HepG2 (cell line): ENCODE data around the gene SLC22A5. TPM values are rescaled to one million over a fixed set of nuclear protein-coding genes. Genes with fewer than 3 reads are reported as not detected.

Experiments used
- ARID2 ChIP-seq: sonication (generic); formaldehyde crosslinking; IDR thresholded peaks from 2 replicates; pipeline ENCODE4 v1.8.1; 2022; ENCODE audit warnings: mild to moderate bottlenecking, missing genetic modification reagents, borderline replicate concordance
- BCLAF1 ChIP-seq: fragments of 450-650 bp; IDR thresholded peaks from 2 replicates; pipeline ENCODE4 v1.6.1; 2017; ENCODE audit warnings: mild to moderate bottlenecking
- FOXP1 ChIP-seq, 2 experiments: fragments of 450-650 bp in 1 of 2; IDR thresholded peaks; 2 replicates each; pipeline ENCODE4 v1.6.1; 2017 to 2018; ENCODE audit warnings: antibody characterized with exemption in 1 of 2
- SKI ChIP-seq: fragments of 450-650 bp; IDR thresholded peaks from one replicate; pipeline ENCODE4 v1.6.1; 2018; ENCODE audit warnings: mild to moderate bottlenecking; ENCODE audit not compliant: partially characterized antibody
- SOX13 ChIP-seq, 3 experiments: fragments of 450-650 bp in 1 of 3; sonication (generic) in 1 of 3; formaldehyde crosslinking in 1 of 3; IDR thresholded peaks in 2 of 3; conservative IDR thresholded peaks in 1 of 3; 2 replicates each; pipeline versions ENCODE4 v1.5.0 to v1.6.1; 2016 to 2020; ENCODE audit warnings: antibody characterized with exemption in 1 of 3, mild to moderate bottlenecking in 1 of 3, missing compliant biosample characterization in 1 of 3, missing genetic modification reagents in 1 of 3, moderate library complexity in 1 of 3
- TBX2 ChIP-seq: sonication (generic); formaldehyde crosslinking; IDR thresholded peaks from 2 replicates; pipeline ENCODE4 v1.5.0; 2020; ENCODE audit warnings: missing genetic modification reagents, mild to moderate bottlenecking, borderline replicate concordance
- ZSCAN20 ChIP-seq: sonication (generic); formaldehyde crosslinking; IDR thresholded peaks from 2 replicates; pipeline ENCODE4 v1.4.0; 2020; ENCODE audit warnings: missing genetic modification reagents, mild to moderate bottlenecking, borderline replicate concordance
- polyA plus RNA-seq, 8 experiments: library from polyadenylated mRNA; depleted of rRNA in 3 of 8; stranded (reverse) in 7 of 8; unstranded in 1 of 8; fragments of >200 nt; fragmentation: Illumina TruSeq in 4 of 8; extraction: Trizol in 4 of 8; gene quantifications; 2 replicates each; pipeline versions ENCODE4 v1.2.1 to v1.2.3, GENCODE V29; 2011 to 2016; ENCODE audit warnings: low read depth in 4 of 8, missing spikeins in 1 of 8, mixed read lengths in 1 of 8; ENCODE audit not compliant: insufficient read depth in 1 of 8
- total RNA-seq, 5 experiments: library from RNA; depleted of rRNA; stranded (reverse); fragments of >200 nt; fragmentation: Illumina TruSeq; extraction: Trizol; gene quantifications; 2 replicates each; pipeline ENCODE4 v1.2.3, GENCODE V29; 2016; ENCODE audit warnings: low read depth in 1 of 5
- TF ChIP-seq, protein P1 (sequence below): IDR thresholded peaks from 2 replicates; pipeline ENCODE4 v1.4.0; 2020; ENCODE audit warnings: mild to moderate bottlenecking, missing genetic modification reagents
- TF ChIP-seq, protein P2 (sequence below): sonication (generic); formaldehyde crosslinking; IDR thresholded peaks from 2 replicates; pipeline ENCODE4 v1.4.0; 2020; ENCODE audit warnings: missing genetic modification reagents, borderline replicate concordance
- TF ChIP-seq, protein P3 (sequence below): sonication (generic); formaldehyde crosslinking; IDR thresholded peaks from 2 replicates; pipeline ENCODE4; 2020; ENCODE audit warnings: missing genetic modification reagents, mild to moderate bottlenecking, borderline replicate concordance
- TF ChIP-seq, protein P4 (sequence below): sonication (generic); formaldehyde crosslinking; IDR thresholded peaks from 2 replicates; pipeline ENCODE4 v1.8.1; 2023; ENCODE audit warnings: mild to moderate bottlenecking, inconsistent platforms, moderate library complexity, missing genetic modification reagents, borderline replicate concordance
- TF ChIP-seq, protein P5 (sequence below): sonication (generic); IDR thresholded peaks from 2 replicates; pipeline ENCODE4 v1.6.1; 2016; ENCODE audit warnings: low read depth, borderline replicate concordance

Gene SLC22A5
- total and polyA plus RNA-seq, 2 of the 13 experiments (the other 11 are each of a cell fraction or from before 2014, with no cell fraction given): 7.1 to 15.1 TPM

- TF ChIP-seq, protein P1, sequence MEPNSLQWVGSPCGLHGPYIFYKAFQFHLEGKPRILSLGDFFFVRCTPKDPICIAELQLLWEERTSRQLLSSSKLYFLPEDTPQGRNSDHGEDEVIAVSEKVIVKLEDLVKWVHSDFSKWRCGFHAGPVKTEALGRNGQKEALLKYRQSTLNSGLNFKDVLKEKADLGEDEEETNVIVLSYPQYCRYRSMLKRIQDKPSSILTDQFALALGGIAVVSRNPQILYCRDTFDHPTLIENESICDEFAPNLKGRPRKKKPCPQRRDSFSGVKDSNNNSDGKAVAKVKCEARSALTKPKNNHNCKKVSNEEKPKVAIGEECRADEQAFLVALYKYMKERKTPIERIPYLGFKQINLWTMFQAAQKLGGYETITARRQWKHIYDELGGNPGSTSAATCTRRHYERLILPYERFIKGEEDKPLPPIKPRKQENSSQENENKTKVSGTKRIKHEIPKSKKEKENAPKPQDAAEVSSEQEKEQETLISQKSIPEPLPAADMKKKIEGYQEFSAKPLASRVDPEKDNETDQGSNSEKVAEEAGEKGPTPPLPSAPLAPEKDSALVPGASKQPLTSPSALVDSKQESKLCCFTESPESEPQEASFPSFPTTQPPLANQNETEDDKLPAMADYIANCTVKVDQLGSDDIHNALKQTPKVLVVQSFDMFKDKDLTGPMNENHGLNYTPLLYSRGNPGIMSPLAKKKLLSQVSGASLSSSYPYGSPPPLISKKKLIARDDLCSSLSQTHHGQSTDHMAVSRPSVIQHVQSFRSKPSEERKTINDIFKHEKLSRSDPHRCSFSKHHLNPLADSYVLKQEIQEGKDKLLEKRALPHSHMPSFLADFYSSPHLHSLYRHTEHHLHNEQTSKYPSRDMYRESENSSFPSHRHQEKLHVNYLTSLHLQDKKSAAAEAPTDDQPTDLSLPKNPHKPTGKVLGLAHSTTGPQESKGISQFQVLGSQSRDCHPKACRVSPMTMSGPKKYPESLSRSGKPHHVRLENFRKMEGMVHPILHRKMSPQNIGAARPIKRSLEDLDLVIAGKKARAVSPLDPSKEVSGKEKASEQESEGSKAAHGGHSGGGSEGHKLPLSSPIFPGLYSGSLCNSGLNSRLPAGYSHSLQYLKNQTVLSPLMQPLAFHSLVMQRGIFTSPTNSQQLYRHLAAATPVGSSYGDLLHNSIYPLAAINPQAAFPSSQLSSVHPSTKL (CRISPR knock-in tag): peak; percentile 50
- TF ChIP-seq ARID2 (no peak), SOX13 (IDR thresholded peaks at IDR 0.05) (no peak), SOX13 (CRISPR knock-in tag; conservative IDR thresholded peaks at IDR 0.05 in 1 of 2, IDR thresholded peaks at IDR 0.05 in 1 of 2) (peak in 1 of 2 experiments; percentile 51; a peak in 1 of 4 replicates), FOXP1 (IDR thresholded peaks at IDR 0.05) (no peak), FOXP1 (CRISPR knock-in tag; IDR thresholded peaks at IDR 0.05) (peak; percentile 67; the same call in 1 of the 2 replicates), SKI (peak; percentile 26), BCLAF1 (no peak), TBX2 (no peak), ZSCAN20 (no peak)
- TF ChIP-seq, protein P2, sequence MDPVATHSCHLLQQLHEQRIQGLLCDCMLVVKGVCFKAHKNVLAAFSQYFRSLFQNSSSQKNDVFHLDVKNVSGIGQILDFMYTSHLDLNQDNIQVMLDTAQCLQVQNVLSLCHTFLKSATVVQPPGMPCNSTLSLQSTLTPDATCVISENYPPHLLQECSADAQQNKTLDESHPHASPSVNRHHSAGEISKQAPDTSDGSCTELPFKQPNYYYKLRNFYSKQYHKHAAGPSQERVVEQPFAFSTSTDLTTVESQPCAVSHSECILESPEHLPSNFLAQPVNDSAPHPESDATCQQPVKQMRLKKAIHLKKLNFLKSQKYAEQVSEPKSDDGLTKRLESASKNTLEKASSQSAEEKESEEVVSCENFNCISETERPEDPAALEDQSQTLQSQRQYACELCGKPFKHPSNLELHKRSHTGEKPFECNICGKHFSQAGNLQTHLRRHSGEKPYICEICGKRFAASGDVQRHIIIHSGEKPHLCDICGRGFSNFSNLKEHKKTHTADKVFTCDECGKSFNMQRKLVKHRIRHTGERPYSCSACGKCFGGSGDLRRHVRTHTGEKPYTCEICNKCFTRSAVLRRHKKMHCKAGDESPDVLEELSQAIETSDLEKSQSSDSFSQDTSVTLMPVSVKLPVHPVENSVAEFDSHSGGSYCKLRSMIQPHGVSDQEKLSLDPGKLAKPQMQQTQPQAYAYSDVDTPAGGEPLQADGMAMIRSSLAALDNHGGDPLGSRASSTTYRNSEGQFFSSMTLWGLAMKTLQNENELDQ (CRISPR knock-in tag): no peak
- TF ChIP-seq, protein P3, sequence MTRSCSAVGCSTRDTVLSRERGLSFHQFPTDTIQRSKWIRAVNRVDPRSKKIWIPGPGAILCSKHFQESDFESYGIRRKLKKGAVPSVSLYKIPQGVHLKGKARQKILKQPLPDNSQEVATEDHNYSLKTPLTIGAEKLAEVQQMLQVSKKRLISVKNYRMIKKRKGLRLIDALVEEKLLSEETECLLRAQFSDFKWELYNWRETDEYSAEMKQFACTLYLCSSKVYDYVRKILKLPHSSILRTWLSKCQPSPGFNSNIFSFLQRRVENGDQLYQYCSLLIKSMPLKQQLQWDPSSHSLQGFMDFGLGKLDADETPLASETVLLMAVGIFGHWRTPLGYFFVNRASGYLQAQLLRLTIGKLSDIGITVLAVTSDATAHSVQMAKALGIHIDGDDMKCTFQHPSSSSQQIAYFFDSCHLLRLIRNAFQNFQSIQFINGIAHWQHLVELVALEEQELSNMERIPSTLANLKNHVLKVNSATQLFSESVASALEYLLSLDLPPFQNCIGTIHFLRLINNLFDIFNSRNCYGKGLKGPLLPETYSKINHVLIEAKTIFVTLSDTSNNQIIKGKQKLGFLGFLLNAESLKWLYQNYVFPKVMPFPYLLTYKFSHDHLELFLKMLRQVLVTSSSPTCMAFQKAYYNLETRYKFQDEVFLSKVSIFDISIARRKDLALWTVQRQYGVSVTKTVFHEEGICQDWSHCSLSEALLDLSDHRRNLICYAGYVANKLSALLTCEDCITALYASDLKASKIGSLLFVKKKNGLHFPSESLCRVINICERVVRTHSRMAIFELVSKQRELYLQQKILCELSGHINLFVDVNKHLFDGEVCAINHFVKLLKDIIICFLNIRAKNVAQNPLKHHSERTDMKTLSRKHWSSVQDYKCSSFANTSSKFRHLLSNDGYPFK (CRISPR knock-in tag): no peak
- TF ChIP-seq, protein P4, sequence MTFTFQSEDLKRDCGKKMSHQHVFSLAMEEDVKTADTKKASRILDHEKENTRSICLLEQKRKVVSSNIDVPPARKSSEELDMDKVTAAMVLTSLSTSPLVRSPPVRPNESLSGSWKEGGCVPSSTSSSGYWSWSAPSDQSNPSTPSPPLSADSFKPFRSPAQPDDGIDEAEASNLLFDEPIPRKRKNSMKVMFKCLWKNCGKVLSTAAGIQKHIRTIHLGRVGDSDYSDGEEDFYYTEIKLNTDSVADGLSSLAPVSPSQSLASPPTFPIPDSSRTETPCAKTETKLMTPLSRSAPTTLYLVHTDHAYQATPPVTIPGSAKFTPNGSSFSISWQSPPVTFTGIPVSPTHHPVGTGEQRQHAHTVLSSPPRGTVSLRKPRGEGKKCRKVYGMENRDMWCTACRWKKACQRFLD (CRISPR knock-in tag): no peak
- TF ChIP-seq, protein P5, sequence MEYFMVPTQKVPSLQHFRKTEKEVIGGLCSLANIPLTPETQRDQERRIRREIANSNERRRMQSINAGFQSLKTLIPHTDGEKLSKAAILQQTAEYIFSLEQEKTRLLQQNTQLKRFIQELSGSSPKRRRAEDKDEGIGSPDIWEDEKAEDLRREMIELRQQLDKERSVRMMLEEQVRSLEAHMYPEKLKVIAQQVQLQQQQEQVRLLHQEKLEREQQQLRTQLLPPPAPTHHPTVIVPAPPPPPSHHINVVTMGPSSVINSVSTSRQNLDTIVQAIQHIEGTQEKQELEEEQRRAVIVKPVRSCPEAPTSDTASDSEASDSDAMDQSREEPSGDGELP: no peak
Measured at GRCh38 chr5:132391247-132391646, 21.7 kb downstream of the SLC22A5 start (continued).
